Endodermal cell (in vitro differentiated cells): ENCODE results near the gene DLG3. TPM values are rescaled to one million over a fixed set of nuclear protein-coding genes. Genes with fewer than 3 reads are reported as not detected.

Experiments
- DNase-seq: peaks from one replicate; pipeline ENCODE4 v3.0.0-alpha.2; 2017
- H3K27ac ChIP-seq: 2 replicates; pipeline ENCODE4 v1.5.1; 2013; ENCODE audit warnings: mild to moderate bottlenecking, low read depth, low read length, moderate library complexity
- H3K27me3 ChIP-seq: 2 replicates; pipeline ENCODE4 v1.6.1; 2013; ENCODE audit warnings: mild to moderate bottlenecking, low read length, moderate library complexity; ENCODE audit not compliant: insufficient read depth, control insufficient read depth, poor library complexity, severe bottlenecking
- H3K36me3 ChIP-seq: 2 replicates; pipeline ENCODE4 v1.7.0; 2013; ENCODE audit warnings: mild to moderate bottlenecking, low read length, moderate library complexity; ENCODE audit not compliant: control insufficient read depth, insufficient read depth
- H3K4me1 ChIP-seq: one replicate; pipeline ENCODE4 v1.7.0; 2013; ENCODE audit warnings: low read length; ENCODE audit not compliant: control insufficient read depth, insufficient read depth
- H3K4me3 ChIP-seq: 2 replicates; pipeline ENCODE4 v1.5.1; 2013; ENCODE audit warnings: mild to moderate bottlenecking, low read length, moderate library complexity
- H3K9ac ChIP-seq: 2 replicates; pipeline ENCODE4 v1.6.1; 2013; ENCODE audit warnings: mild to moderate bottlenecking, low read length, moderate library complexity; ENCODE audit not compliant: poor library complexity, severe bottlenecking; ENCODE audit errors: extremely low read depth
- H3K9me3 ChIP-seq: 2 replicates; pipeline ENCODE4 v1.6.1; 2013; ENCODE audit warnings: mild to moderate bottlenecking, low read length, moderate library complexity; ENCODE audit not compliant: control insufficient read depth
- H3K27ac Mint-ChIP-seq: 2 replicates; pipeline ENCODE4 v1.8.0; 2020; ENCODE audit warnings: mixed read lengths
- H3K27me3 Mint-ChIP-seq: 2 replicates; pipeline ENCODE4 v1.8.0; 2021; ENCODE audit warnings: mild to moderate bottlenecking, mixed read lengths; ENCODE audit not compliant: insufficient read depth
- H3K36me3 Mint-ChIP-seq: 2 replicates; pipeline ENCODE4 v1.8.0; 2020; ENCODE audit warnings: low read depth, mixed read lengths
- H3K4me1 Mint-ChIP-seq: 2 replicates; pipeline ENCODE4 v1.8.0; 2020; ENCODE audit warnings: mixed read lengths
- H3K4me3 Mint-ChIP-seq: 2 replicates; pipeline ENCODE4 v1.8.0; 2020; ENCODE audit warnings: mild to moderate bottlenecking, moderate library complexity, mixed read lengths
- H3K9me3 Mint-ChIP-seq: 2 replicates; pipeline ENCODE4 v1.8.0; 2020; ENCODE audit warnings: mild to moderate bottlenecking, mixed read lengths
- WGBS, 2 experiments: methylation state at CpG; one replicate each; pipeline versions ENCODE4 v1.1.5 to v1.1.7; 2013; ENCODE audit warnings: missing lambda C conversion rate in 2 of 2, mixed read lengths in 1 of 2; ENCODE audit not compliant: insufficient coverage in 1 of 2, insufficient read length in 1 of 2; 5-methylcytosine and 5-hydroxymethylcytosine counted together
- total RNA-seq, 2 donors: library from RNA; stranded (reverse); fragmentation: NEBNext Ultra II Directional in 1 of 2; extraction: Animal tissue kit (Norgen Biotek cat#: 25700) in 1 of 2; gene quantifications; 2 replicates in 1 of 2; 3 replicates in 1 of 2; pipeline ENCODE4 v1.2.1, GENCODE V29; 2021
- TF ChIP-seq, protein P1 (sequence below): fragments of 200-600 bp; sonication (generic); conservative IDR thresholded peaks from 2 replicates; pipeline ENCODE4 v1.5.0; 2021; ENCODE audit warnings: antibody characterized with exemption, mild to moderate bottlenecking

DLG3 gene
- total RNA-seq, 2 donors from 2014 or later: 53.9 to 59.4 TPM

DNA sequence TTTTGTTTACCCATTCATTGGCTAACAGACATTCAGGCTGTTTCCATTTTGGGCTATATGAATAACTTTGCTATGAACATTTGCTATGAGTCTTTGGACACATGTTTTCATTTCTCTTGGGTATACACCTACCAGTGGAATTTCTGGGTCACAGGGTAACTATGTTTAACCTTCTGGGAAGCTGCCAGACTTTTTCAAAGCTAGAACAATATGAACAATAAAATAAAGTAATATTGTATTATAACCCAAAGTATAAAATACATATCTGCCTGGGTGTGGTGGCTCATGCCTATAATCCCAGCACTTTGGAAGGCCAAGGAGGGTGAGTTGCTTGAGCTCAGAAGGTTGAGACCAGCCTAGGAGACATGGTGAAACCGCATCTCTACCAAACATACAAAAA, 90.6 kb downstream of the DLG3 start:
- H3K36me3 ChIP-seq: no peaks in the 10 kb centered on the region
- TF ChIP-seq, protein P1, sequence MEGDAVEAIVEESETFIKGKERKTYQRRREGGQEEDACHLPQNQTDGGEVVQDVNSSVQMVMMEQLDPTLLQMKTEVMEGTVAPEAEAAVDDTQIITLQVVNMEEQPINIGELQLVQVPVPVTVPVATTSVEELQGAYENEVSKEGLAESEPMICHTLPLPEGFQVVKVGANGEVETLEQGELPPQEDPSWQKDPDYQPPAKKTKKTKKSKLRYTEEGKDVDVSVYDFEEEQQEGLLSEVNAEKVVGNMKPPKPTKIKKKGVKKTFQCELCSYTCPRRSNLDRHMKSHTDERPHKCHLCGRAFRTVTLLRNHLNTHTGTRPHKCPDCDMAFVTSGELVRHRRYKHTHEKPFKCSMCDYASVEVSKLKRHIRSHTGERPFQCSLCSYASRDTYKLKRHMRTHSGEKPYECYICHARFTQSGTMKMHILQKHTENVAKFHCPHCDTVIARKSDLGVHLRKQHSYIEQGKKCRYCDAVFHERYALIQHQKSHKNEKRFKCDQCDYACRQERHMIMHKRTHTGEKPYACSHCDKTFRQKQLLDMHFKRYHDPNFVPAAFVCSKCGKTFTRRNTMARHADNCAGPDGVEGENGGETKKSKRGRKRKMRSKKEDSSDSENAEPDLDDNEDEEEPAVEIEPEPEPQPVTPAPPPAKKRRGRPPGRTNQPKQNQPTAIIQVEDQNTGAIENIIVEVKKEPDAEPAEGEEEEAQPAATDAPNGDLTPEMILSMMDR: no peak
- H3K9ac ChIP-seq: no peak overlapping the region
- H3K27ac Mint-ChIP-seq: no peak overlapping the region
- no peak overlapping the region for H3K4me3 ChIP-seq
- H3K27ac ChIP-seq: no peak overlapping the region
- no peaks in the 10 kb centered on the region for H3K36me3 Mint-ChIP-seq
- no peak for DNase-seq
- H3K27me3 Mint-ChIP-seq: no peaks in the 10 kb centered on the region
- H3K9me3 ChIP-seq: no peaks in the 10 kb centered on the region
- H3K27me3 ChIP-seq: no peaks in the 10 kb centered on the region
- no peaks in the 10 kb centered on the region for H3K4me1 Mint-ChIP-seq
- H3K4me1 ChIP-seq: no peaks in the 10 kb centered on the region
- H3K4me3 Mint-ChIP-seq: no peak overlapping the region
- H3K9me3 Mint-ChIP-seq: peaks cover 47% of the 10 kb centered on the region
- WGBS, 2 experiments: no CpG with 5 or more reads among the region's 1 CpG

DNA sequence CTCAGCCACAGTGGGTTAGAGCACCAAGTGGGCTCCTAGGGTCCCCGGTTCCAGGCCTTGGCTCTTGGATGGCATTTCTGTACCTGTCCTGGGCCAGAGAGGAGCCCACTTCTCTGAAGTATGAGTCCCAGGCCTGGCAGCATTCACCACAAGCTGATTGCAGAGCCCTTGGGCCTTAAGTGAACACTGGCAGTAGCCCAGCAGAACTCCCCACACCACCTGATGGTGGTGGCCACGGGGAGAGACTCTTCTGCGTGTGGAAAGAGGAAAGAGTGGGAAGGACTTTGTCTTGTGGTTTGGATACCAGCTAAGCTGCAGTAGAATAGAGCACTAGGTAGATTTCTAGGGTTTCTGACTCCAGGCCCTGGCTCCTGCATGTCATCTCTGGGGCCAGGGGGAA, 104.8 kb downstream of the DLG3 start:
- no peaks in the 10 kb centered on the region for H3K27me3 ChIP-seq
- no peaks in the 10 kb centered on the region for H3K4me1 ChIP-seq
- 80 to 94% methylated on average over 1 to 3 of the region's 3 CpGs for WGBS, 2 experiments
- H3K9me3 ChIP-seq: no peaks in the 10 kb centered on the region
- Mint-ChIP-seq H3K27ac (no peak overlapping the region), H3K4me3 (no peak overlapping the region), H3K9me3 (peaks cover 31% of the 10 kb centered on the region), H3K27me3 (no peaks in the 10 kb centered on the region), H3K4me1 (no peaks in the 10 kb centered on the region), H3K36me3 (no peaks in the 10 kb centered on the region)
- no peak overlapping the region for H3K9ac ChIP-seq
- H3K27ac ChIP-seq: no peak overlapping the region
- TF ChIP-seq, protein P1: no peak
- no peaks in the 10 kb centered on the region for H3K36me3 ChIP-seq
- H3K4me3 ChIP-seq: no peak overlapping the region
- no peak for DNase-seq

DNA sequence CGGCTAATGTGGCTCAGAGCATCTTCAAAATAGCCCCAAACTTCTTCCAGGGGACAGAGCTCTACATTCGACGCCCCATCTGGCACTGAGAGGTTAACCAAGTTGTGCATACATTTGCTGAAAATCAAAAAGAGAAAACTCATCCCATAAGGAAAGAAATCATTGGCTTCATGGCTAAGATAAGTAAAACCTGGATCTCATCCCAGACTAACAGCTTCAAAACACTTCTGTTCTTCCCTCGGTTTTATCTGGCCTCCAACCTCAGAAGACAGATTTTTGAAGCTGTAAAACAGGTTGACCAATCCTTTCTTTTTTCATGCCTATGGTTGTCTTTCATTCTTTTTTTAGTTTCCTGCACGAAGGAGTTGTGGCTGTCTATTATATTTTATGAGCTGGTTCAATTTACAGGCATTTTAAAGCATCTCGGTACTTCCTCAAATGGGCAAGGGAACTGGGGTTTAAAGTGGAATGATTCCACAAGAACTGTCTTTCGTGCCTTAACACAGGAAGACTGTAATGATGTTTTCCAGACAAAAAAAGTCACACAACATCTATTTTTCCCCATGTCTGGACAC, 107.6 kb downstream of the DLG3 start:
- no peak overlapping the region for H3K9ac ChIP-seq
- no peaks in the 10 kb centered on the region for H3K36me3 Mint-ChIP-seq
- H3K4me1 ChIP-seq: no peaks in the 10 kb centered on the region
- no peak overlapping the region for H3K4me3 ChIP-seq
- no peaks in the 10 kb centered on the region for H3K9me3 ChIP-seq
- H3K27me3 Mint-ChIP-seq: no peaks in the 10 kb centered on the region
- H3K27ac ChIP-seq: no peak overlapping the region
- no peak for DNase-seq
- no peaks in the 10 kb centered on the region for H3K36me3 ChIP-seq
- H3K27ac Mint-ChIP-seq: no peak overlapping the region
- 88 to 90% methylated on average over 2 to 7 of the region's 7 CpGs for WGBS, 2 experiments
- peaks cover 34% of the 10 kb centered on the region for H3K9me3 Mint-ChIP-seq
- H3K27me3 ChIP-seq: no peaks in the 10 kb centered on the region
- TF ChIP-seq, protein P1: no peak
- H3K4me1 Mint-ChIP-seq: no peaks in the 10 kb centered on the region
- H3K4me3 Mint-ChIP-seq: no peak overlapping the region
